ENCODE measurements around the gene TTLL3. TPM values are rescaled to one million over a fixed set of nuclear protein-coding genes. Genes with fewer than 3 reads are reported as not detected.

The TTLL3 gene, protein sequence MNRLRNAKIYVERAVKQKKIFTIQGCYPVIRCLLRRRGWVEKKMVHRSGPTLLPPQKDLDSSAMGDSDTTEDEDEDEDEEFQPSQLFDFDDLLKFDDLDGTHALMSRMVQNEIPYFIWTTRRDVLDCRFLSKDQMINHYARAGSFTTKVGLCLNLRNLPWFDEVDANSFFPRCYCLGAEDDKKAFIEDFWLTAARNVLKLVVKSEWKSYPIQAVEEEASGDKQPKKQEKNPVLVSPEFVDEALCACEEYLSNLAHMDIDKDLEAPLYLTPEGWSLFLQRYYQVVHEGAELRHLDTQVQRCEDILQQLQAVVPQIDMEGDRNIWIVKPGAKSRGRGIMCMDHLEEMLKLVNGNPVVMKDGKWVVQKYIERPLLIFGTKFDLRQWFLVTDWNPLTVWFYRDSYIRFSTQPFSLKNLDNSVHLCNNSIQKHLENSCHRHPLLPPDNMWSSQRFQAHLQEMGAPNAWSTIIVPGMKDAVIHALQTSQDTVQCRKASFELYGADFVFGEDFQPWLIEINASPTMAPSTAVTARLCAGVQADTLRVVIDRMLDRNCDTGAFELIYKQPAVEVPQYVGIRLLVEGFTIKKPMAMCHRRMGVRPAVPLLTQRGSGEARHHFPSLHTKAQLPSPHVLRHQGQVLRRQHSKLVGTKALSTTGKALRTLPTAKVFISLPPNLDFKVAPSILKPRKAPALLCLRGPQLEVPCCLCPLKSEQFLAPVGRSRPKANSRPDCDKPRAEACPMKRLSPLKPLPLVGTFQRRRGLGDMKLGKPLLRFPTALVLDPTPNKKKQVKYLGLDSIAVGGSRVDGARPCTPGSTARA
- total RNA-seq: 12.9 and 25.0 TPM in 2 replicates

DNA sequence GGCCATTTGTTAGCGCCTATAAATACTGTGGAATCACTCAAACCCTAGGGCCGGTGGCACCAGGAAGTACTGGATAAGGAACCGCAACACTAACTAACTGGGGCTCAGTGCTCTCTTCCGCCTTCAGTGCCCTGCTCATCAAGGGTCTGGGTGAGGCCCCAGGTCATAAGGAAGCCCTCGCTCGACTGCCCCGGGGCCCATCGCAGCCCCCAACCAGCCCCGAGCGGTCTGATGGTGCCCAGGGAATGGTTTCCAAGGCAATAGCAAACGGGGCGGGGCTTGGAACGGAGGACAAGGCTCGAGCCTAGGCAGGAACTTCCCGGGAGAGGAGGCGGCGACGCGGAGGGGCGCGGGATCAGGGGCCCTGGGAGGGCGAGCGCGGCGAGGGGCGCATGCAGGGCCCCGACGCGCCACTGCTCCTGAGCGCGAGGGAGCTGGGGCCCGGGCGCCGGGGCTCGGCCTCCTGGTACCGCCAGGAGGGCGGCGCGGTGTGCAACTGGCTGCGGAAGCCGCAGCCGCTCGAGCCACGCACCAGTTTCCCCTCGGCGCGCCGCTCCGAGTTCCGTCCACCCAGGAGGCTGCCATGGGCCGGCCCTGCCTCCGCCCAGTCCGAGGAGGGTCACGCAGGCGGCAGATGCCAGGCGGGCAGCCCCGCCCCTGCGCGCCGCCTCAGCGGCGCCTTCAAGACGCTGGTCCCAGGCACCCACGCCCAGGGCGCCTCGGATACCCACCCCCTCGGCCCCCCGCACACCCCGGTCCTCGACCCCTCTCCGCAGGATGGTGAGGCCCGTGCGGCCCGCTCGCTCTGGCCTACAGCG is at the start of gene TTLL3:
TTLL3 (plus strand) TSS at position 648 of the 818 bp plus-strand sequence. CDS start 400 bp downstream, outside the sequence.

DNA sequence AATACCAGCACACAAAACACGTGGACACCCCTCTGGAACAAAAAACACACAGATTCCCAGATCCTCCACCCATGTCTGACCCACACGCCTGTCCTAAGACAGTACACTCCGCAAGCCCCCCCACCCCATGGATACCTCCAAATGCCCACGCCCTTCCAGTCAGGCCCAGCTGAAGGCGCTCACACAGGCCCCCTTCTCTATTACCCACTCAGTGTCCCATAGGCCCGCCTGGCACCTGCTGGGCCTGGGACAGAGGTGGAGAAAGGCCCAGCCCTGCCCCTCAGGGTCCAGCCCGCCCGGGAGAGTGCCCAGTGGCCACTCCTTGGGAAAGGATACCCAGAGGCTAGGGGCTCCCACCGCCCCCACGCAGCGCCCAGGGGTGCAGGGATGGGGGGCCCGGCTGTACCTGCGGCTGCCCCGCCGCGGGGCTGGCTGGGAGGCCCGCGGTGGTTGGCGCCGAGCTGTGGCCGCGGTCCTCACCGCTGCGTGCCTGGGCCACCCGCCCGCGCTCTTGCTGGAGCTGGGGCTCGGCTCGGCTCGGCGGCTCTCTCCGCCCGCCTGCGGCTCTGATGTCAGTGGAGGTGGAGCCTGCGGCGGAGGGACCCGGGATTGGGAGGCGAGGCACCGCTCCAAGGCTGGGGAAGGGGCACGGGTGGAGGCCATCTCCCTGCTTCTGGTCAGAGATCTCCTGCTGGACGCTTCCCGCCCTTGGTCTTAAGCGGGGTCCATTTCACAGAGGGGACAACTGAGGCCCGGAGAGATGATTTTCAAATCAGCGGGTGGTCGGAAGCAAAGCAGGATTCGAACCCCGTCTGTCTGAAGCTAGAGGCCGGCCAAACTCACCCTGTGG is 40.4 kb upstream of the TTLL3 start, which contains the start of gene CAMK1:
CAMK1 (minus strand) TSS at position 522 of the 850 bp plus-strand sequence. CDS start 2,198 bp downstream, outside the sequence.

DNA sequence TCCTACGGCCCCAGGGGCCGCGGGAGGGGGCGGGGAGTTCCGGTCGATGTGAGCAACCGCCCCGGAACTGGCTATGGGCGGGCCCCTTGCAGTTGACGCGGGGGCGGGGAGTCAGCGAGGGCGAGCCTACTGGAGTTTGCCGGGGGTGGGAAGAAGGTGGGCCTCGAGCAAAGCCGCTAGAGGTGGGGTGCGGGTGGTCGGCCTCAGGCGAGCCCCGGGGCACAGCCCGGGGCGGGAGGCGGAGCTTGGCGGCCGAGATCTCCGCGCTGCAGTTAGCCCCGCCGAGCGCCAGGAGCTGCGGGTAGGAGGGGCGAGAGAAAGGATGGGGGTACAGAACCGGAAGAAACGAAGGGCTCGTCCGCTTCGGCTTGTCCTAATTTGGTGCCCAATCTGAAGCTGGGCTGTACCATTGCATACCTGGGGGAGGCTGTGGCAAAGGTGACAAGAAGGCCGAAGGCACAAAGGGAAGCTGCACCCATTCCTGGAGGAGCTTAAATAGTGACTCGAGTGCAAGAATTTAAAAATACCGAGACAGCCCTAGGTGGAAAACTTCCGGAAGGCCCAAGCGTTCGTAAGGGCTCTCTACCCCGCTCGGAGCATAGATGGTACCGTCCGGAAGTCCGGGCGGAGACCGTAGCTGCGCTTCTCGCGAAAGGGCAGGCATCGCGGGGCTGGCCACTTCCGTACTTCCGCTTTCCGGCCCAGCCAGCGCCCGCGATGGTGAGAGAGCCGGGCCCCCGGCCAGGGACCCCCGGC is 17.5 kb upstream of the TTLL3 start, which contains the start of the genes ARPC4 and TADA3:
ARPC4 (plus strand) TSS at position 678 of the 756 bp plus-strand sequence; CDS start at position 718, 40 bp downstream.
TADA3 (minus strand) TSS at position 69 of the 756 bp plus-strand sequence. CDS start 1,007 bp downstream, outside the sequence.

DNA sequence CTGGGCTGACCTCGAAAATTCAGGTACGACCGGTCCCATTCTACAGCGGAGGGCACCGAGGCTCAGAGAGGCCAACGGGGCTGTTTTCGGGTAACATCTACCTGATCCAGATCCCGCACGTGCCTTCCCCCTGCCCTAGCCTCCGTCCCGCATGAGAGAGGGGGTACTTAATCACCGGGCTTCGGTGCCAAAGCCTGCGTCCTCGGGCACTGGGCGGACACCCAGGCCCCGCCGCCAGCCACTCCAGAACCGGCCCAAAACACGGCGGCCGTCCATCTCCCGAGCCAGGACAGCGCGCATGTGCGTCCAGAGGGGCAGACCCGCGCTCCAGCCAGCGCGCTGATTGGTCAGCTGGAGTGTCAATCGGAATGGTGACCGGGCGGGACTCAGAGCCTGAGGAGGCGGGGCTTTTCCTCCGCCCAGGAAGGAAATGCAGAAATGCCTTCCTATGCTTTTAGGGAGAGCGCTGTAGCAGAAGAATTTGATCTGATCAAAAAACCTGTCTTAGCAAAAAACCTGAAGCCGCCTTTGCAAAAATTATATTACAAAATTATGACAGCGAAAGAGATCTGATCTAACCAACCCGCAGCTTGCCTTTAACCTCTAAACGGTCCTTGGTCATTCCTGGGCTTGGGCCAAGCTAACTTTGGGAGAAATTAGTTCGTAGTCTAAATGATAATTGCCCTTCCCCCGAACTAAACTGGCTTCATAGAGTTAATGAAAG is 33.8 kb downstream of the TTLL3 start, which contains the start of gene RPUSD3:
RPUSD3 (minus strand) TSS at position 294 of the 724 bp plus-strand sequence; CDS start at position 276, 18 bp downstream.

DNA sequence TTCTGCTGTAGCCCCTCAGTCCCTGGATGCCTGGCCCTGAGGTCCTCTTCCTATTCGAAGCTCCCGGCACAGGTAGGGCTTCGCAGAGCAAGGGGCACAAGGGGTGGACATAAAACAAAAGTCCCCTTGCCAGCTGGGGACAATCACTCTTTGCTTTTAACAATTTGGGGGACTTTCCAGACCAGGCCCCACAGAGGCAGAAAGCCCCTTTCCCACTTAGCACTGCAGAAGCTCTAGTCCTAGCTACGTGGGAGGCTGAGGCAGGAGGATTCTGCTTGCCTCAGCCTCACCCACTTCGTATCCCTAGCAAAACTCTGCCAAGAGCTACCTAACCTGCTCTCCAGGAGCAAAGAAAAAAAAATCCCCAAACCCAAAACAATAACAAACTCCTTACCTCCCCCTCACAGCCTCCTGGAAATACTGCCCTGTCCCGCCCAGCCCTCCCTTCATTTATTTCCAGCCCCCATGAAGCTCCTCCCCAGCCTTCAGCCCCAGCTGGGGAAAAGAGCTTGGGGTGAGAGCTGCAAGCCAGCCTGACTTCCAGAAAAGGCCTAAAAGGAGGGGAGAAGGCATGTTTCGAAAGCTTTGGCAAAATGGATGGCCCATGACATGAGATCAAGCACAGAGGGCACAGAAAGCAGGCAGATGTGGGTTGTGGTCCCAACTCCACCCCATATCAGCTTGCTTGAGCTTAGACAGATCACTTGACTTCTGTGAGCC is 69.9 kb downstream of the TTLL3 start, which contains the start of gene CIDEC:
CIDEC (minus strand) TSS at position 424 of the 720 bp plus-strand sequence. CDS start 1,767 bp downstream, outside the sequence.

Other genes starting within 250 kb of the TTLL3 start
- gene MTMR14, start 160.8 kb upstream of the TTLL3 start, total RNA-seq: 36.4 and 42.8 TPM in 2 replicates
- gene CPNE9, start 106.4 kb upstream of the TTLL3 start, total RNA-seq: not detected in 2 replicates
- 14.0 and 20.1 TPM in 2 replicates for gene BRPF1, start 78.5 kb upstream of the TTLL3 start, total RNA-seq
- gene OGG1, start 60.3 kb upstream of the TTLL3 start, total RNA-seq: 29.0 and 31.3 TPM in 2 replicates
- 28.0 and 29.8 TPM in 2 replicates for gene CAMK1, start 40.3 kb upstream of the TTLL3 start, total RNA-seq
- gene TADA3, start 17.8 kb upstream of the TTLL3 start, total RNA-seq: 53.6 and 54.9 TPM in 2 replicates
- gene ARPC4, start 17.2 kb upstream of the TTLL3 start, total RNA-seq: 242 and 245 TPM in 2 replicates
- 37.1 and 44.2 TPM in 2 replicates for gene RPUSD3, start 33.7 kb downstream of the TTLL3 start, total RNA-seq
- gene CIDEC, start 70.0 kb downstream of the TTLL3 start, total RNA-seq: 4.9 and 10.3 TPM in 2 replicates
- gene JAGN1, start 80.3 kb downstream of the TTLL3 start, total RNA-seq: 32.8 and 40.1 TPM in 2 replicates
- gene IL17RE, start 92.6 kb downstream of the TTLL3 start, total RNA-seq: 10.3 and 13.9 TPM in 2 replicates
- 84.5 and 128 TPM in 2 replicates for gene IL17RC, start 106.8 kb downstream of the TTLL3 start, total RNA-seq
- gene CRELD1, start 123.6 kb downstream of the TTLL3 start, total RNA-seq: 8.6 and 18.4 TPM in 2 replicates
- 2.6 and 3.1 TPM in 2 replicates for gene PRRT3, start 142.1 kb downstream of the TTLL3 start, total RNA-seq
- gene EMC3, start 176.6 kb downstream of the TTLL3 start, total RNA-seq: 36.0 and 57.0 TPM in 2 replicates
- gene FANCD2, start 216.2 kb downstream of the TTLL3 start, total RNA-seq: 18.4 and 31.7 TPM in 2 replicates

Measured in subcutaneous preadipocyte (primary cell).